GM23338 (cell line): ENCODE measurements around the gene TMEM52. TPM values are rescaled to one million over a fixed set of nuclear protein-coding genes. Genes with fewer than 3 reads are reported as not detected.

Source experiments
- ATAC-seq: fragments of 200-7000 bp; cut with Tn5 transposase; 3 replicates; pipeline ENCODE4 v1.9.1; 2020
- DNase-seq: peaks from one replicate; pipeline ENCODE4 v3.0.0-alpha.2; 2015; ENCODE audit warnings: low spot score
- H2AFZ ChIP-seq: fragments of 200-600 bp; sonication (generic); 2 replicates; pipeline ENCODE4 v1.8.0; 2016; ENCODE audit warnings: antibody characterized with exemption, mild to moderate bottlenecking, moderate library complexity
- H3F3A ChIP-seq: fragments of 200-600 bp; sonication (generic); replicated peaks from 2 replicates; pipeline ENCODE4 v1.8.0; 2017; ENCODE audit warnings: antibody characterized with exemption, mixed run types, low read depth
- H3K27ac ChIP-seq: fragments of 200-600 bp; sonication (generic); 2 replicates; pipeline ENCODE4 v1.6.1; 2016; ENCODE audit warnings: low read depth
- H3K27me3 ChIP-seq: fragments of 200-600 bp; sonication (generic); 2 replicates; pipeline ENCODE4 v1.8.0; 2016; ENCODE audit warnings: mild to moderate bottlenecking, mixed run types, moderate library complexity; ENCODE audit not compliant: insufficient read depth
- H3K36me3 ChIP-seq: fragments of 200-600 bp; sonication (generic); 2 replicates; pipeline ENCODE4 v1.8.0; 2016; ENCODE audit warnings: mild to moderate bottlenecking; ENCODE audit not compliant: insufficient read depth
- H3K4me1 ChIP-seq: fragments of 200-600 bp; sonication (generic); 2 replicates; pipeline ENCODE4 v1.8.0; 2016; ENCODE audit warnings: mild to moderate bottlenecking, moderate library complexity; ENCODE audit not compliant: insufficient read depth
- H3K4me2 ChIP-seq: fragments of 200-600 bp; sonication (generic); 2 replicates; pipeline ENCODE4 v1.7.1; 2017; ENCODE audit warnings: mixed run types
- H3K4me3 ChIP-seq: fragments of 200-600 bp; sonication (generic); 2 replicates; pipeline ENCODE4 v1.6.1; 2016; ENCODE audit warnings: mixed run types
- H3K79me2 ChIP-seq: fragments of 200-600 bp; sonication (generic); replicated peaks from 2 replicates; pipeline ENCODE4 v1.8.0; 2017; ENCODE audit warnings: mild to moderate bottlenecking; ENCODE audit not compliant: insufficient read depth
- H3K9me2 ChIP-seq: fragments of 200-600 bp; sonication (generic); 2 replicates; pipeline ENCODE4 v1.8.0; 2017; ENCODE audit not compliant: insufficient read depth
- H4K20me1 ChIP-seq: fragments of 200-600 bp; sonication (generic); replicated peaks from 2 replicates; pipeline ENCODE4 v1.8.0; 2017; ENCODE audit warnings: mild to moderate bottlenecking; ENCODE audit not compliant: insufficient read depth
- H3K27ac Mint-ChIP-seq: 2 replicates; pipeline ENCODE4 v1.8.0; 2020; ENCODE audit warnings: inconsistent platforms, mild to moderate bottlenecking, moderate library complexity, mixed read lengths
- H3K27me3 Mint-ChIP-seq: 3 replicates; pipeline ENCODE4 v1.8.0; 2022; ENCODE audit warnings: low read depth, mild to moderate bottlenecking, moderate library complexity, mixed read lengths, inconsistent platforms; ENCODE audit not compliant: insufficient read depth, poor library complexity
- H3K36me3 Mint-ChIP-seq: 3 replicates; pipeline ENCODE4 v1.8.0; 2021; ENCODE audit warnings: low read depth, mild to moderate bottlenecking, inconsistent platforms, moderate library complexity, mixed read lengths
- H3K4me1 Mint-ChIP-seq: 3 replicates; pipeline ENCODE4 v1.8.0; 2020; ENCODE audit warnings: mild to moderate bottlenecking, inconsistent platforms, mixed read lengths
- H3K4me3 Mint-ChIP-seq: 3 replicates; pipeline ENCODE4 v1.8.0; 2021; ENCODE audit warnings: moderate library complexity, mild to moderate bottlenecking, inconsistent platforms, mixed read lengths
- H3K9me3 Mint-ChIP-seq: 3 replicates; pipeline ENCODE4 v1.8.0; 2020; ENCODE audit warnings: moderate library complexity, mild to moderate bottlenecking, inconsistent platforms, mixed read lengths
- CREB1 ChIP-seq: fragments of 250-450 bp; sonication (Bioruptor Pico); IDR thresholded peaks from 2 replicates; pipeline ENCODE4 v1.5.0; 2020; ENCODE audit warnings: low read depth, mild to moderate bottlenecking, moderate library complexity
- CTCF ChIP-seq, 2 experiments: fragments of 200-600 bp in 1 of 2; sonication (generic) in 1 of 2; conservative IDR thresholded peaks; 2 replicates each; pipeline versions ENCODE4 v1.5.1 to v1.6.1; 2016 to 2017; ENCODE audit warnings: antibody characterized with exemption in 2 of 2, low read depth in 2 of 2, mild to moderate bottlenecking in 2 of 2, moderate library complexity in 1 of 2
- ETS1 ChIP-seq: IDR thresholded peaks from 2 replicates; pipeline ENCODE4 v1.6.1; 2016; ENCODE audit warnings: antibody characterized with exemption
- EZH2 ChIP-seq: fragments of 200-600 bp; sonication (generic); IDR thresholded peaks from one replicate; pipeline ENCODE4 v1.8.0; 2017; ENCODE audit warnings: antibody characterized with exemption, mild to moderate bottlenecking, low read depth; ENCODE audit not compliant: unreplicated experiment
- EZH2phosphoT487 ChIP-seq: fragments of 200-600 bp; sonication (generic); IDR thresholded peaks from one replicate; pipeline ENCODE4 v1.8.1; 2018; ENCODE audit warnings: antibody characterized with exemption; ENCODE audit not compliant: unreplicated experiment
- JUNB ChIP-seq: IDR thresholded peaks from one replicate; pipeline ENCODE4 v1.6.1; 2016; ENCODE audit warnings: antibody characterized with exemption; ENCODE audit not compliant: unreplicated experiment
- NANOG ChIP-seq: IDR thresholded peaks from 2 replicates; pipeline ENCODE4 v1.6.1; 2016; ENCODE audit warnings: antibody characterized with exemption, borderline replicate concordance
- POLR2AphosphoS5 ChIP-seq: IDR thresholded peaks from 2 replicates; pipeline ENCODE4 v1.6.1; 2016; ENCODE audit warnings: antibody characterized with exemption, low read depth
- REST ChIP-seq: IDR thresholded peaks from one replicate; pipeline ENCODE4 v1.6.1; 2018; ENCODE audit warnings: antibody characterized with exemption; ENCODE audit not compliant: unreplicated experiment
- STAT1 ChIP-seq: IDR thresholded peaks from one replicate; pipeline ENCODE4 v1.6.1; 2016; ENCODE audit warnings: antibody characterized with exemption; ENCODE audit not compliant: unreplicated experiment
- ZNF114 ChIP-seq: fragments of 250-450 bp; sonication (Bioruptor Pico); IDR thresholded peaks from 2 replicates; pipeline ENCODE4 v1.5.0; 2020; ENCODE audit warnings: mild to moderate bottlenecking, moderate library complexity
- ZNF331 ChIP-seq: fragments of 250-450 bp; sonication (Bioruptor Pico); IDR thresholded peaks from 2 replicates; pipeline ENCODE4 v1.5.0; 2020; ENCODE audit warnings: low read depth, mild to moderate bottlenecking, moderate library complexity
- ZNF462 ChIP-seq: fragments of 250-450 bp; sonication (Bioruptor Pico); IDR thresholded peaks from 2 replicates; pipeline ENCODE4 v1.5.0; 2020; ENCODE audit warnings: mild to moderate bottlenecking, moderate library complexity
- polyA plus RNA-seq: library from polyadenylated mRNA; unstranded; fragments of >200 nt; fragmentation: Nextera tagmentation; extraction: Ambion mirVana; gene quantifications from 2 replicates; pipeline ENCODE4 v1.2.1, GENCODE V29; 2016
- total RNA-seq: library from RNA; depleted of rRNA; stranded (reverse); fragments of >200 nt; shearing (Covaris generic); gene quantifications from 2 replicates; pipeline ENCODE4 v1.2.3, GENCODE V29; 2014

TMEM52 gene
- total and polyA plus RNA-seq, 2 experiments from 2014 or later = 19.5 to 25.0 TPM

- no peak for ATAC-seq
- TF ChIP-seq JUNB (no peak), ZNF462 (CRISPR knock-in tag) (no peak), CREB1 (no peak), POLR2AphosphoS5 (no peak), ETS1 (no peak), STAT1 (no peak), ZNF331 (CRISPR knock-in tag) (no peak), REST (no peak), EZH2phosphoT487 (no peak), NANOG (no peak), EZH2 (no peak), ZNF114 (CRISPR knock-in tag) (no peak), CTCF (conservative IDR thresholded peaks at IDR 0.05; ENCODE audit: low read depth in 2 of 2) (no peak)
These were observed 45.7 kb upstream of the TMEM52 start for GRCh38 chr1:1964811-1965210.

More at GRCh38 chr1:1964811-1965210, 45.7 kb upstream of the TMEM52 start:
- Mint-ChIP-seq H3K4me1 (peaks cover 23% of the 10 kb centered on the region), H3K36me3 (no peaks in the 10 kb centered on the region; the same call in 2 of the 3 replicates), H3K27ac (no peak overlapping the region), H3K27me3 (peaks cover 11% of the 10 kb centered on the region), H3K9me3 (peaks cover 3% of the 10 kb centered on the region; the same call in 1 of the 3 replicates), H3K4me3 (no peak overlapping the region)
- H3K27me3 ChIP-seq = no peaks in the 10 kb centered on the region
- no peak overlapping the region for H3K4me3 ChIP-seq
- peaks cover 5% of the 10 kb centered on the region; the same call in 1 of the 2 replicates for H3K4me1 ChIP-seq
- no peak for DNase-seq
- no peaks in the 10 kb centered on the region for H4K20me1 ChIP-seq
- no peaks in the 10 kb centered on the region for H3K79me2 ChIP-seq
- H3K4me2 ChIP-seq = no peak overlapping the region
- no peaks in the 10 kb centered on the region for H3K36me3 ChIP-seq
- 0 out of 2 replicates have a peak overlapping the region, but pooled peaks have one; percentile 38 for H2AFZ ChIP-seq
- peaks cover 10% of the 10 kb centered on the region for H3F3A ChIP-seq
- H3K9me2 ChIP-seq = no peaks in the 10 kb centered on the region
- H3K27ac ChIP-seq = no peak overlapping the region
